Measurements from ENCODE around the gene TRPC1.

The TRPC1 gene

DNA sequence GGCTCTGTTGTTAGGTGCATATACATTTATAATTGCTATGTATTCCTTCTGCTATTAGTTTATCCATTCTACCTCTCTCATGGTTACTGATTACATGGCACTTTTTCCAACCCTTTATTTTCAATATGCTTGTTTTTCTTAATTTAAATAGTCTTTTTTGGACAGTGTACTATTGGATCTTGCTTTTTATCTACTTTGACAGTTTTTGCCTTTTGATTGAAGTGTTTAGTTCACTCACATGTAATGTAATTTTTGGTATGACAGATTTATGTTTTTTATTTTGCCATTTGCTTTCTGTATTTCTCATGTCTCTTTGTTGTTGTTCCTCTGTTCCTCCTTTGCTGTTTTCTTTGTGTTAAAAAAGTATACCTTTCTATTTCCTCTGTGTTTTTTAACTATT, 44.5 kb downstream of the TRPC1 start:
- no peak for DNase-seq

DNA sequence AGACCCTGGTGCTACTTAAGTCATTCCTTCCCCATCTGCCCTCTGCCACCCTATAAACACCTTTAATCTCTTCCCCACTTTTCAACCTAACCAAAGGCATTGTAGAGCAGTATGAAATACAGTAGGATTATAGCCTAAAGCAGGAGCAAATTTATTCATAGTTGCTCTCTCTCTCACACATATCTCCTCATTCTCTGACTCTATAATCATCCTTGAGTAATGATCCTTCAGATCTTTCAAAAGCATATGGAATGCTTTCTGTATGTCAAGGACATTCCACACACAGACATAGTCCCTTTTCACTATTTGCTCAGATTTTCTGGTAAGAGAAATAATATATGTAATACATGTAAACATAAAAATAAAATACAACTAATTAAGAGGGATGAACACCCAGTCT, 54.1 kb downstream of the TRPC1 start:
- no peak for DNase-seq

DNA sequence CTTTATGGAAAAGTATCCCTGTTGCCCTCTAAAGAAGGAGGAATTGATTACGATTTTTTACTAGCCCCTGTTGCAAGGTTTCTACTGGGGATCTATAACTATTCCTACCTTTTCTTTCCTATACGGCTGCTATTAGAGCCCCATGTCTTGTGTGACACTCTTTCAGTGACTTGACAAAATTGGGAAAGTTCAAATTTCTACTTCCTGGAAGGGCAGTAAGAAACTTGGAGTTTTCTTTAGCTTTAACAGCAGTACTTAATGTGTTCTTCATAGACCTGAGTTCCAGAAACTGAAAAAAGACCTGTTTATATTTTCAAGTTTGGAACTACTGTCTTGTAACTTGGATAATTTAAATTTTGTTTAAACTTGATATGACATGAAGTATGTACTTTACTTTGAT, 54.7 kb downstream of the TRPC1 start:
- no peak for DNase-seq

DNA sequence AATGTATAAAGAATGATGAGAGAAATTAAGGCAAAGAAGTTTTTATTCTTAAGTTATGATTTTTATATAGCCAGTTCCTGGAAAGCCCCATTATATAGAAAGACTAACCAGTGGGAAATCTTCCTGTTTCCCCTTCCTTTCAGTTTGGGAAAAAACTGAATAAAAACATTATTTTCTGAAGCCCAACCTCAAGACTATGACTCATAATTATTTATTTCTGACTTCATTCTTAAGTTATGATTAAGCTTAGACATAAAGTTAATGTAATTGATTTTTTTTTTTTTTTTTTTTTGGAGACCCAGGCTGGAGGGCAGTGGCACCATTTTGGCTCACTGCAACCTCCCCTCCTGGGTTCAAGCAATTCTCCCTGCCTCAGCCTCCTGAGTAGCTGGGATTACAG, 55.8 kb downstream of the TRPC1 start:
- DNase-seq = no peak

DNA sequence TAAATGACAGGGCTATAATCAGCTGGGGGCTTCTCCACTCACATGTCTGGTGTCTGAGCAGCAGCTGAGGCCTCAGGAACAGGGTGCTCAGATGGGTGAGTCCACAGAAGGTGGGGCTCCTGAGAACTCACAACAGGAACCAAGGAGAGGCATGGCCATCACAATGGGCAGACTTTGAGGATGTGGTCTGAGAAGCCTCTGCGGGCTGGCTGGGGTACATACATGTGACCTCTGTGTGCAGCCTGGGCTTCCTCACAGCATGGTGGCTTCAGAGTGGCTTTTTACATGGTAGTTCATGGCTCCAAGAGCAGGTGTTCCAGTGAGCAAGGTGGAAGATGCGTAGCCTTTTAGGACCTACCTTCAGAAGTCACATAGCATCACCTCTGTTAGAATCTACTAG, 58.8 kb downstream of the TRPC1 start:
- no peak for DNase-seq

DNA sequence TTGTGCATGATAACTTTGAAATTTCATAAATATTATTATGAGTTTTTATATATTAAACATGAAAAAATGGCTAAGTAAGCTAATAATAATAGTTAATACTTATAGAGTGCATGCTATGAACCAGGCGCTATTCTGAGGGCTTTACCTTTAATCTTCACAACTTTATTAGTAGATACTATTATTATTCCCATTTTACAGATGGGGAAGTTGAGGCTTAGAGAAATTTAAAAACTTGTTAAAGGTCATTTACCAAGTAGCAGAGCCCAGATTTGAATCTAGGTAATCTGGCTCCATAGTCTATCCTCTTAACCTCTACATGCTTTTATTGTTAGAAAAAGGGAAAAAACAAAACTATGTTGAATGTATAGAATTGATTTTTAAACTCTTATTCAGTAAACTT, 60.4 kb downstream of the TRPC1 start:
- DNase-seq = no peak

DNA sequence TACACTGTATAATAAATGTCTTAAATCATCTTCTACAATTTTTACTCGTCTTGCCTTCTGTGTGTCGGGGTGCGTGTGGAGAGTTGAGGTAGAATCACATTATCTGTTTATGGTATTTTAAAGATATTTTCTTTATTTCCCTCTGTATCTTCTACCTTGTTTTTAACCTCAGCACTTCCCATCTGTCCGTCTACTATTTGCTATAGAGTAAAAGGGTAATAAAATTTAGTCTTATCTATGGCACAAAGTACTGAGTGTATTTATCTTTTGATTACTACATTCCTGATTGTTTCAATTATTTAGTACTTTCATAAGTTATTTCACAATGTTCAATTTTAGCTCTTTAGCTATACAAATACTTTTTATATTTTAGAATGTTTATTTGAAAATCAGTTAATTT, 62.2 kb downstream of the TRPC1 start:
- no peak for DNase-seq

DNA sequence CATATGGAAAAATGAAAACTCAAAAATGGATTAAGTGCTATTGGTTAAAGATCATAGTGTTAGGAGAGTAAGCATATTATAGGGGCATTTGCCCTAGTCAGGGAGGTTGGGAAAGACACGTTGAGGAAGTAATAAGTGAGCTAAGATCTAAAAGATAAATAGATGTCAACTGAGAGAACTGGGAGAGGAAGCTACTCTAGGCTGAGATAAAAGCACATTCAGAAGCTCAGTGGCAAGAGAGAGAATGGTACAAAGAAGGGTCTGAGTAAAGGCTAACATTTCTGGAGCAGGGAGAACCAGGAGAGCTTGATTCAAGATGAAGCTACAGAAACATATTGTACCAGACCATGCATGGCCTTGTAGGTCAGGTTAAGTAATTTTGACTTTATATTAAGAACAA, 63.9 kb downstream of the TRPC1 start:
- DNase-seq = no peak

DNA sequence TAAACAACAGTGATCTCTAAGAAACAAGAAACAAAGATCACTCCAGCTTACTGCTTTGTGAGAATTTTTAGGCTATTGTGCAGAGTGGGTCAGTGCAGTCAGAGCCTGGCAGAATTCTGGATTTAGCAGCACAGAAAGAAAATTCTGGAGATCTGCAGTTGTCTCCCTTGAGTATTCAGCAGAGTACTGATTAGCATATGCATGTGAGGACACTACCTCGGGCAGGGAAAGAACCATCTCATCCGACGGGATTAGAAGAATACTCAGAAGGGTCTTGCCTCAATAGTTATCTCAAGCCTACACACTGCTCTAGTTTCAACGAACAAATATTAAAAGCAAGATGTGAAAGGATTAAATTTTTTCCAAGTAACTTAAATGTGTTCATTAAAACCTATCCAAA, 70.7 kb downstream of the TRPC1 start:
- DNase-seq = no peak

DNA sequence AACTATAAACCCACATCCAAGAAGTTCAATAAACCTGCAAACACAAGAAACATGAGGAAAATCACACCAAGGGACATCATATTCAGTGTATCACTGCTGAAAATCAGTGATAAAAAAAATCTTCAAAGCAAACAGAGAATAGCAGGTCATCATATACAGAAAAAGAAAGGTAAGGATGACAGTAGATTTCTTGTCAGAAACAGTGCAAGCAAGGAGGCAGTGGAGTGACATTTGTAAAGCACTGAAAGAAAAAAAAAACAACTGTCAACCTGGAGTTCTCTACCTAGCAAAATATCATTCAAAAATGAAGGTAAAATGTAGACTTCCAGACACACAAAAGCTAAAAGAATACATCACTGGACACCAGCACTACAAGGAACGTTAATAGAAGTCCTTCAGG, 71.5 kb downstream of the TRPC1 start:
- no peak for DNase-seq

DNA sequence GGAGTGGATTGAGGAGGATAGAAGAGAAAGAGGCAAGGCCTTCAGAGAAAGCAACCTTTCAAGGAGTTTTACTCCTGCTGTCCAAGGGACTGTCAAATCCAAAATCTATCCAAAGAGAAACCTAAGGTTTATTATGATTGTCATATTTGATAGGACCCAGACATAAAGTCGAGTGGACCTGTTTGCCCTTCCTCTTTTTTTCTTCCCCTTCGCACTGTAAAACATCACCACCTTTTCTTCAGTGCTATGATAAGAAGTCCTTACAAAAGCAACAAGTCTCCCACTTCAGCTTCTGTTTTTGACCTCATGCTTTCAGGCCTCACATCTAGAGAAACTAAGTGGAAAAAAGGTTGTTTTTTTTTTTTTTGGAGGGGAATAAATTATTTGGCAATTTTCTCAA, 73.0 kb downstream of the TRPC1 start:
- DNase-seq = no peak

DNA sequence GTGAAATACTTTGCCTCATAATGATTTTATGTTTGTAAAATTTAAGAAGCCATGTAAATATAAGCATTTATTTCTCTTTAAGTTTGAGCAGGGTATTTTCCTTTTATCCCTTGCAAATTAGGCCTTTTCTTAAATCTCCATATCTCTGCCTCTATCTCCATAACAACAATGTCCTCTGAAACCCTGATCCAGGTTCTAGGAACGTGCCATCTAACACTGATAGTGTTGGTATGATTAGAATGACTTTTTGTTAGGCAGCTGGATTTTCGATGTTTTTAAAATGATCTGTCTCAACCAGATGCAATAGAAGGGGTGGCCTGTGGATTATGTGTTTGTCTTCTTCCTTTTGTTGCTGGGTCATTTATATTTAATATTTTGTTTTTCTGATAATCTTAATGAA, 77.9 kb downstream of the TRPC1 start:
- no peak for DNase-seq

DNA sequence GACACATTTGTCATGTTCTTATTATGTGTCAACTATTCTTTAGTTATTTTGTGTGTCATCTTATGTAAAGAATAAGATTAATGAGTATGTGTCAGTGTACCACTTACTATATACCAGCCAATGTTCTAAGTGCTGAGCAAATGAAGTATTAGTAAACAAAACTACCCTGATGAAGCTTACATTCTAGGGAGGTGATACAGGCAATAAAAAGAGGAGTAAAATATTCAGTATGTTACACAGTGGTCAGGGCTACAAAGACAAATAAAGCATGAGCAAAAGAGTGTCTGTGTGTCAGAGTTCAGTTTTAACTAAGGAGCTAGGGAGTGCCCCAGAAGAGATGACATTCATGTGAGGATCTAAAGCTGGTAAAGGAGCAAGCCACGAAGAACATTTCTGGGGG, 79.1 kb downstream of the TRPC1 start:
- no peak for DNase-seq

DNA sequence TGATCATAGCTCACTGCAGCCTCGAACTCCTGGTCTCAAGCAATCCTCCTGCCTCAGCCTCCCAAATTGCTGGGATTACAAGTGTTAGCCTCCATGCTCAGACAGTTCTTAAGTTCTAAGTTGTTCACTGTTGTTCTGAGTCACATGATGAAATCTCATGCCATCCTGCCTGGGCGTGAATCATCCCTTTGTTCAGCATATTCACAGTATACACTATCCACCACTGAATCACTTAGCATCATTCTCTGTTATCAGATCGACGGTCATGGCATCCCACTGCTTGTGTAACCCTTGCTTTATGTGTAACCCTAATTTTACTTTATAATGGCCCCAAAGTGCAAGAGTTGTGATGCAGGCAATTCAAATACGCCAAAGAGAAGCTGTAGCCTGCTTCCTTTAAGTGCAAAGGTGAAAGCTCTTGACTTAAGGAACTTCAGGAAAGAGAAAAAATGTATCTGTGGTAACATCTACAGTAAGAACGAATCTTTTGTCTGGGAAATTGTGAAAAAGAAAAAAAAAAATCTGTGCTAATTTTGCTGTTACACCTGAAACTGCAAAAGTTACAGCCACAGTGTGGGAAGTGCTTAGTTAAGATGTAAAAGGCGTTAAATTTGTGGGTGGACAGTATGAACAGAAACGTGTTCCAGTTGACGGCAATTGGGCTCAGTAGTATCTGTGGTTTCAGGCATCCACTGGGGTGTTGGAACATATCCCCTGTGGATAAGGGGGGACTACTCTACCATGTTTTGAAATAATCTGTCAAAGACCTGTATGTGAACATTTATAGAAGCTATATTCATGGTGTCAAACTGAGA, 84.5 kb downstream of the TRPC1 start:
- DNase-seq = no peak

DNA sequence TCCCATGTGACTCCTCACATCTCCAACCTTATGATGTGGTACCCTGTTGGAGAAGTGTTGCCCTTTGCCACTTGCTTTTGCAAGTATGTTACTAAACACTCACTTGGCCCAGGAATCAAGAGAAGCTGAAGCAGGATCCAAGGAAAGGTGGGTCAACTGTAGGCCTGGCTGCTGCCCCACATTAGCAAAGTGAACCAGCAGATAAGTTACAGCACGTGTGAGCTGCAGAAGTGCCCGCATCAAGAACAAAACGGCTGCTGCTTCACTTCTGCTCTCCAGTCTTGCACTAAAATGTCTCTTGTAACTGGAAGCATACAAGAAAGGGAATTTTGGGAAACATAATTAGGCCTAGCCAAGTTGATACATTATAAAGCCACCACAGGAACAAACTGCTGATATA, 85.4 kb downstream of the TRPC1 start:
- DNase-seq = no peak

DNA sequence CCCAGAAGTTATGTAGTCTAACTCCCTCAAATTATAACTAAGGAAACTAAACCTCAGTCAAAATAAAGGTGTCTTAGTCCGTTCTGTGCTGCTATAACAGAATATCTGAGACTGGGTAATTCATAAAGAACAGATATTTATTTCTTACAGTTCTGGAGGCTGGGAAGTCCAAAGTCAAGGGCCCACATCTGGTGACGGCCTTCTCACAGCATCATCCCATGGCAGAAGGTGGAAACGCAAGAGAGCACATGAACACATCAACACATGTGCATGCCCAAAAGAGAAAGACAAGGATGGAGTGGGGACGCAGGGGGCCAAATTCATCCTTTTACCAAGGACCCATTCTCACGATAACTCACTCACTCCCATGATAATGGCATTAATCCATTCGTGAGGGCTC, 92.0 kb downstream of the TRPC1 start:
- no peak for DNase-seq

DNA sequence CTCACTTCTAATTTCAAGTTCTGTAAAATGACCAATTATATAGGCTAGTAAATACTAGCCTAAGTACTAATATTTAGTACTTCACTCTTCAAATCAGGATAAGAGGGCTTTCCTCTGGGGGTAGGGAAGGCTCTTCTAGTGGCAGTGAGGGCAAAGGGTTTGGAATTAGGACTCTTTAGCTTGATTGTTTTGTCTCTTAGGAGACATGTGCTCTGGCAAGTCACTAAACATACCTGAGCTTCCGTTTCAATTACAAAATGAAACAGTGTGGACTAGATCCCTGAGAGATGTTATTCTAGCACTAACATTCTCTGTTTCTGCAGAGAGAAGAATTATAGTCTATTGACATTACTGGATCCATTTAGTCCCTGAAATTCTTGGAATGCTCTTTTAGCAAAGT, 93.5 kb downstream of the TRPC1 start:
- DNase-seq = no peak

DNA sequence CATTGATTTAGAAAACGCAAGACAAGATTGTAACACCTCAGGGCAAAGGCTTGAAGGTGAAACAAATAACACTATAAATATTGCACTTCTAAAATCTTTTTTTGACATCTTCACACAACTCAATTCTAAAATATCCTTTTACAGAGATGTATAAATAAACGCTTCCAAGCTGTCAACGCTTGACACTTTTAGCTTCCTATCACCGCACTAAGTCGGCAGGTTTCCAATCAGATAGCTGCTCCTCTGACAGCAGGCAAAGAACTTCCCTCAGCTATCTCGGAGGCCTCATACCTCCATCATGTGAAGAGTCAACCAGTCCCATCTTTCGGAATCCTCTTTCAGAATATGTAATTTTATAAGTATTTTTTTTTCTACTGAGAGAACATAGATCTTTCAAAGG, 94.1 kb downstream of the TRPC1 start:
- DNase-seq = no peak

DNA sequence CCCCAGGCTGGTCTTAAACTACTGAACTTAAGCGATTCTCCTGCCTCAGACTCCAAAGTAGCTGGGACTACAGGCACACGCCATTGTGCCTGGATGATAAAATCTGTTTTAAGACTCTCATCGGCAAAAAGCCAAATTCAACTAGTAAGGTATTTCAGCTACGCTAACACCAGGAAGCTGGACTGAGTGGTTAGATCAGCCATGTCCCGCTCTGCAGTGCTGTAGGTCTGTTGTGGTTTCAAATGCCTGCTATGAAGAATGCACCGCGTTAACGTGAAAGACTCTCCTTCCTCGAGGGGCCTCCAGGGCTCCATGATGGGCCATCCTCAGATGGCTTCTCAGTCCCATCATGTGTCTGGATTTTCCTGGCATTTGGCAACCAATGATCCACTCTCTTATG, 94.8 kb downstream of the TRPC1 start:
- no peak for DNase-seq

DNA sequence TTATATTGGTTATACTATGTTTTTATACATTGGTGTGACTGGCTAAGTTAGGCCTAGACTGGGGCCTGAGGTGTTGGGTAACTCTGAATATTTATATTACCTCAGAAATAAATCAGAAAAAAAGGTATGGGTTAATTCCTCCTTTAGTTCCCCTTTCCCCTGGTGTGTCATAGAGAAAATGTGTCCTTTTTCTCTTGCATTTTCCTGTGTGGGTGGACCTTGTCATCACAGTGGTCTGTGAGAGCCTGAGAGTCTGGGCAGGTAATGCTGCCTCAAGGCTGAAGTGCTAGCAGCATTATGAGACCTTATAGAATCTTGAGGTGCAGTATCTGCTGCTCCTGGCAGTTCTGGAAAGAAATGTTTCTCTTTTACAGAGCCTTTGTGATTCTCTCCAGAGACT, 95.3 kb downstream of the TRPC1 start:
- DNase-seq = no peak

DNA sequence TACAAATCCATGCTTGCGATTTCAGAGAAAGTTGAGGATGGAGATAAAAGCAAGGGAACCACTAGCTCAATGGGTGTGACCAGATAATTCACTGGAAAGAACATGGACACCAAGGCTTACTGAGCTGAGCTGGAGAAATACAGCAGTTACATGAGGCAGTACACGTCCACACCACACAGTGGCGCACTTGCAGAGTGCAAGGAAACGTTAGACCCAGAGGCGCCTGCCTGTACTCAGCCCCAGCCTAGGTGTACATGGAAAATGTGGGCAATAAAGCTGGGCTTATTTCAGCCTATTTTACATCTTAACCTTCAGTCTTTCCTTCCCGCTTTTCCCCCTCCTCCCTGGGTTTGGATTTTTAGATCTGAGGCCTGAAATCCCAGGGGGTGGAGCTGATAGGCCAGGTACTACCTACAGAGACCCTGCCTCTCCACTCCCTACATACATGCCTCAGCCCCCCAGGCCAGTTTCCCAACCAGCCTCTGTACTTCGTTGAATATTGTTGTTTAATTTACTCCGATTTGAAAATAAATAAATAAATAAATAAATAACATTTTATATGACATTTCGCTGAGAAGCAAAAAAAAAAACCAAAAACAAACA, 105.0 kb downstream of the TRPC1 start:
- peak; percentile 82 for DNase-seq

DNA sequence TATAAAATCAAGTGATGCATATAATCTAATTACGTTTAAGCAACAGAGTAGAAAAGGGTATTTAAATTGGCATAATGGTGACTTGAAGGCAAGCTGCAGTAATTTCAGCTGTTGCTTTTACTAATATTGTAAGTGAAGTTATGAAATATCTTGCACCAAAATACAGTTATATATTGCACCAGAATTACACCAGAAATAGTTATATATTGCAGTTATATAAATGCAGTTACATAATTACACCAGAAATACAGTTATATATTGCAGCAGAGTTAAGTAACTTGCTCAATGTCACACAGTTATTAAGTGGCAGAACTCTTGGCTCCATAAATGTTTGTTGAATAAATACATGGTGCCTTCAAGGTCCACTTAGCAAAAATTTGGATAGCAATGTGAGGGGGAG, 113.7 kb downstream of the TRPC1 start:
- no peak for DNase-seq

DNA sequence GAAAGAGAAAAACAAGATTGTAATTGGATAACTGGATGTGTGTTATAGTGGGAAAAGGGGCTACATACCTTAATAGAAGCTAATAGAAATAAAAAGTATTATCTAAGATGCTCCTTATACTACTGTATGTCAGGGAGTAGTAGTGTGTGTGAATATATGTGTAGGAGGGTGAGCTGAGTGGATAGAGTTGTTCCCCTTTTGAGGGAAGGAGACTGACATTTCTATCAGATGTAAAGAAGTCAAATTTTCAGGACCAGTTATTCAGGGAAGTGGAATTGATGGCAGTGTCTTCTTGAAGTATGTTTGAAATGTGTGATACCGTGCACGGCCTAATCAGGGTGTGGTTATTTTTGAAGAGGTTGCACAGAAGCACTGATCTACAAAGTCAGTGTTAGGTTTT, 116.0 kb downstream of the TRPC1 start:
- no peak for DNase-seq

DNA sequence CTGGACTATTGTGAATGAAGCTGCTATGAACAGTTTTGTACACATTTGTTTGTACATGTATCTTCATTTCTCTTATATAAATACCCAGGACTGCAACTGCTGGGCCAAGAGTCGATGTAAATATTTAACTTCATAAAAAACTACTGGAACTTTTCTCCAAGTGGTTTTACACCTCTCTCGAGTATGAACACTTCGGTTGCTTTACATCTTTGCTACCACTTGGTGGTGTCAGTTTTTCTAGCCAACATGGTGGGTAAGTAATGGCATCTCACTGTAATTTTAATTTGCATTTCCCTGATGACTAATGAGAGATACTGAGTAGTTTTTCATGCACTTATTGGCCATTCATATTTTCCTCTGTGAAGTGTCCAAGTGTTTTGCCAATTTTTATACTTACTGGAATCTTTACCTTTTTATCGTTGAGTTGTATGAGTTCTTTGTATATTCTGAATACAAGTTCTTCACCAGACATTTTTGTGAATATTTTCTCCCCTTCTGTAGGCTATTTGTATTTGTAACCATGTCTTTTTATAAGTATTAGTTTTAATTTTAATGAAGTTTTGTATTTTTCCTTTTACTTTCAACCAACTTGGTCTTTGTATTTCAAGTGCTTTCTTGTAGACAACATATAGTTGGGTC, 120.6 kb downstream of the TRPC1 start:
- no peak for DNase-seq
